Measurements from ENCODE around the gene CROCC2.

The CROCC2 gene

DNA sequence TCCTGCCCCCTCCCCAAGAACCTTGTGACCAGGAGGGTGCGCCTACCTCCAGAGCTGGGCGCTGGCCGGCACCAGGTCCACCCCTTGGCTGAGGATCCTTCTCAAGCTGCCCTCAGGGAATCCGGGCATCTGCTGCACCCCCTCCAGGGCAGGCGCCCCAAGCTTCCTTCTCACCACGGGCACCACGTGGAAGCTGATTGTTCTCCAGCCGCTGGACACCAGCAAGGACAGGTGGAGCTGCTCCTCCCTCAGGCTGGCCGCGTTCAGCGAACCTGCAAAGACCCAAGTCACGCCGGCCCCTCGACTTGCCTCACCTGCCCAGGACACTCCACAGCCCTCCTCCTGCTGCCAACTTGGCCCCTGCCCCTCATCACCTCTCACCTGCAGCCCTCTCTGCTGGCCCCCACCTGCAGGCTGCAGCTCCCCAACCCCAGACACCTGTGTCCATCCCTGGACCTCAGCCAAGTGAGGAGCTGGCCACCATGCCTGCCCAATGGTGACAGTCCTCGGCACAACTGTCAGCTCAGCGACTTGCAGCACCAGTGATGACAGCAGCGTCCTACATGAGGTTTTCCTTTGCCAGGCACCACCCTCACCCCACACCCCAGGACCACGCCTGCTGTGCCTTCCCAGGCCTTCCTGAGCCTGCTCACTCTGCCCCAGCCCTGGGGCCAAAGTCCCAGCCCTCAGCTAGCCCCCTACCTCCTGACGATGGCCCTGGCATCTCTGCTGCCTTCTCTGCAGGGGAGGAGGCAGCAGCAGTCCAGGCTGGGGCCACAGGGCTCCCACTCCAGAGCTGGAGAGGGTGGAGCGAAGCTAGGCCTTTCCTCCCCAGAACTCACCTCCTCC lies 14.4 kb upstream of the CROCC2 start:
- DNase-seq (ENCODE audit: low read depth in 2 of 2): no peak

DNA sequence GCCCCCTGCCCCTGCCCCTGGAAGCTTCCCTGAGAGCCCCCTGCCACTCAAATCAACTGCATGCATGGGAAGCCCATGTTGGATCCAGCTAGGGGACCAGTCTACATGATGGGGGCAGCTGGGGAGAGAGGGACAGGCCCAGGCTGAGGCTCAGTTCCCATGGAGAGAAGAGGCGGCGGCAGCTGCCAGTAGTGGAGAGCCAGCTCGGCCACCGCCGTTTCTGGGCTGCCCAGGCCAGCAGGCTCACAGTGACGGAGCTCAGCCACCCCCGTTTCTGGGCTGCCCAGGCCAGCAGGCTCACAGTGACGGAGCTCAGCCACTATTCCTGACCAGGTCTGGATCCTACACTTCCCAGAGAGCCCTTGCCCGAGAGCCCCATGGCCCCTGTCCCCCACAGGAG lies 13.8 kb upstream of the CROCC2 start:
- DNase-seq (ENCODE audit: low read depth in 2 of 2): no peak

DNA sequence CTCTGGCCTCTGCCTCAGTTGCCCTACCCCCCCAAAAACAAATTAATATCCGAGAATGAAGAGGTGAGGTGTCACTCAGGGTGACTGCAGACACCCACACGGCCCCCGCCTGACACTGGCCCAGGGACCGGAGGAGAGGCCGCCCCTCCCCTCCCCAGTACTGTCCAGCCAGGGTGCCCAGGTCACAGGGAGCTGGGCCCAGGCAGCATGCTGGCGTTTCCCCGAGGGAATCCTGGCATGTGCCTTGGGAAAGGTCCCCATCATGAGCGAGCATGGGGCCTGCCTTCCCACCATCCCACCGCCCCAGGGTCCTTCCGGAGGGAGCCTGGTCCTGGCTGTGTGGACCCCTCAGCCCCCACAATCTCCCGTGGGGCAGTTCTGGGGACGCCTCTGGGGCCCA lies 13.2 kb upstream of the CROCC2 start:
- DNase-seq (ENCODE audit: low read depth in 2 of 2): no peak

DNA sequence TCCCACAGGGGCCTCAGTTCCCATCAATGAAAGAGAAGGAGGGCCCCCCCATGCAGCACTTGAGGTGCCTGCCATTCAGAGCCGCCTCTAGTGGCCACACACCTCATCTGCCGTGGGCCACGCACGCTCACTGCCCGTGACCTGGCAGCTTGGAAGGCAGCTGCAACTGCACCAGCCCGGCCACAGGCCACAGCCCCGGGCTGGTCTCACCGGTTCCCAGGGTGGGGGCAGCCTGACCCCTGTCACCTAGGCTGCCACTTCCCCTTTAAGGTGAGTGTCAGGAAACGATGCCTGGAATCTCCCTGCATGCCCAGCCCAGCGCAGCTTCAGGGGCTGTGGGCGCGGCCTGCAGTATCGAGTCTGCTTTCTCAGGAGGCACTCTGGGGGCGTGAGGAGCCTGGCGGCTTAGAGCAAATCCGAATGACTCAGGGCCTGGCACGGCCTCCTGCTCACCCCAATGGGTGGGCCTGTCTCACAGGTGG lies 12.7 kb upstream of the CROCC2 start:
- peak in 1 of 2 donors; percentile 34 for DNase-seq (ENCODE audit: low read depth in 2 of 2)

DNA sequence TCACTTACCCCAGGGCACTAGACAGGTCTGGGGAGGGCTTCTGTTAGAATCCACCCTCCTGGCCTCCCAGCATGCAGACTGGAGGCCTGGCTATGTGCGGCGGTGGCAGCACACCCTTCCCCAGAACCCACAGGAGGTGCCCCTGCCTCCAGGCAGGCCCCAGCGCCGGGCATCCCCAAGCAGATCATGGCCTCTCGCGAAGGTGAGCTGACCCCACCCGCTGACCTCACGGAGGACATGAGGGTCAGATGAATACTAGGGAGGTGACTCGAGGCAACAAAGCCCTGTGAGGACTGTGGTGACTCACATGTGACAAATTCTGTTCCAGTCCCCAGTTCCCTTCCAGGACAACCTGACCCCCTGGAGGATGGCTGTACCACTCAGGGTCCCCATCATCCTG lies 12.1 kb upstream of the CROCC2 start:
- no peak for DNase-seq (ENCODE audit: low read depth in 2 of 2)

DNA sequence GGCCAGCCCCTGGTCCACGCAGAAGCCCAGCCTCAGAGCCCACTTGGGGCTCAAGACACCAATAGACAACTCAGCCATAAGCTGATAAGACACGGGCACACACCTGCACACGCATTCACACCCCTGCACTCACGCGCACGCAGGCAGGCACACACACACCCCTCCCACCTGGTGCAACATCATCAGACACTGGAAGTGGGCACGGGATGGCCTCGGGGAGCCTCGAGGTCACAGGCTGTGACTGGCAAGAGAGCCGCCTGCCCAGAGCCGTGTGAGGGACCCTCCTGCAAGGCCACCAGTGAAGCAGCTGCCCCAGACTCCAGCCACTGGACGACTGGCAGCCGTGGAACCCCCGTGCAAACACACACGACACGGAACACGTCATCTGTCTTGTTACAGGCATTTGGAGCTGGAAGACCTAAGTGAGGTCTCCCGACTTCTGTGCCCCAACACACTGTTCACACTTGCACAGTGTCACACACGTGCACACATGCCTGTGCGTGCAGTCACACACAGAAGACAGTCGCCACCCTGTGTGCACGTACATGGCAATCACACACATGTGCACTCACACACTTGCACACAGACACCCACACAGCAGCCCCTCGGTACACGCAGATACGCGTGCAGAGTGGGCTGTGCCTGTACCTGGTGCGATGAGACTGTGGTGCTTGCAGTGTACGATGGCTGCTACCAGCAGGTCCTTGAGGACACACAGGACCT lies 11.1 kb upstream of the CROCC2 start:
- DNase-seq (ENCODE audit: low read depth in 2 of 2): no peak

DNA sequence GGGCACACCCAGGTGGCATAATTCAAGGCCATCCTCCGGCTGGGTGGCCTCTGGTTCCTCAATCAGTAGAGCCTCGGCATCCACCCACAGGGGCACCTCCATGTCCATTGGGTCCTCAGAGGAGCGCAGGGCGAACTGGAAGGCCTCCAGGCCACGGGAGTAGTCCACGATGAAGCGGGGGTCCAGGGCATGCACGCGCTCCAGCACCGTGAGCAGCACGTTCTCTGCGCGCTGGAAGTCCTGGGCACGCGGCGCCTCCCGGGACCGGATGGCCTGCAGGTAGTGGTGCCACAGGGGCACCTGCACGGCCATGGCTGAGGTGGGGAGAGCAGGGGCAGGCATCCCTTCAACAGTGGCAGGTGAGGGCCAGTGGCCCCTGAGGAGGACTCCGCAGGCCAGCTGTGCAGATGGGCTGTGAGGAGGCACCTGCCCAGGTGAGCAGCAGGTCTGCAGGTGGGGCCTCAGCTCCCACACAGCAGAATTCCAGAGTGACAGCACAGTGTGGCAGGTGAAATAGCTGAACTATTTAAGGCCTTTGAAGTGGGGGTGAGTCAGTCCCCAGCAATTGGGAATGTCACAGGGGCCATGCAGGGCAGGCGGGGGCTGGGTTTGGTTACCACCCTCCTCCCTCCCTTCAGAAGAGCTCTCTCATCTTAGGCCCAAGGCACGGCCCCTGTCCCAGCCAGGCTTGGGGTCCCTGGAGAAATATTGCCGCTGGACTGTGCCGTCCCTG lies 10.3 kb upstream of the CROCC2 start, which contains the start of gene MAB21L4:
Gene MAB21L4 (minus strand): TSS at position 501 of the 733 bp plus-strand sequence. CDS start 159 bp downstream, at position 342.
- no peak for DNase-seq (ENCODE audit: low read depth in 2 of 2)

DNA sequence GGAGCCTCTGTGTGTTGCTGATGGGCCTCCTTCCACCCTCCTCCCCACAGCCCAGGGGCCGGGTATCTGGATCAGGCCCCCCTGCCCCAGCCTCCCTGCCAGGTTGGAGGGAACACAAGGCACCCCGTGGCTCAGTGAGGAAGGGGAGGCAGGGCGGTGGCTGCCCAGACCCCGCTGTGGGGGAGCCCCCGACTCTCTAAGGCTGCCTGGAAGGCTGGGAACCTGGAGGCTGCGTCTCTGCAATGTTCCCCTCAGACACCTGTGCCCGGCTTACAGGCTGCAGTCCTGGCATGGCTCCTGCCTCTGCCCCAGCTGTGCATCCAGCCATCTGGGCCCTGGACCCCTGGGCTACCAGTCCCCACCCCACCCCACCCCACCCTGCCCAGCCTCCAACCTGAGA lies 9.7 kb upstream of the CROCC2 start:
- no peak for DNase-seq (ENCODE audit: low read depth in 2 of 2)

DNA sequence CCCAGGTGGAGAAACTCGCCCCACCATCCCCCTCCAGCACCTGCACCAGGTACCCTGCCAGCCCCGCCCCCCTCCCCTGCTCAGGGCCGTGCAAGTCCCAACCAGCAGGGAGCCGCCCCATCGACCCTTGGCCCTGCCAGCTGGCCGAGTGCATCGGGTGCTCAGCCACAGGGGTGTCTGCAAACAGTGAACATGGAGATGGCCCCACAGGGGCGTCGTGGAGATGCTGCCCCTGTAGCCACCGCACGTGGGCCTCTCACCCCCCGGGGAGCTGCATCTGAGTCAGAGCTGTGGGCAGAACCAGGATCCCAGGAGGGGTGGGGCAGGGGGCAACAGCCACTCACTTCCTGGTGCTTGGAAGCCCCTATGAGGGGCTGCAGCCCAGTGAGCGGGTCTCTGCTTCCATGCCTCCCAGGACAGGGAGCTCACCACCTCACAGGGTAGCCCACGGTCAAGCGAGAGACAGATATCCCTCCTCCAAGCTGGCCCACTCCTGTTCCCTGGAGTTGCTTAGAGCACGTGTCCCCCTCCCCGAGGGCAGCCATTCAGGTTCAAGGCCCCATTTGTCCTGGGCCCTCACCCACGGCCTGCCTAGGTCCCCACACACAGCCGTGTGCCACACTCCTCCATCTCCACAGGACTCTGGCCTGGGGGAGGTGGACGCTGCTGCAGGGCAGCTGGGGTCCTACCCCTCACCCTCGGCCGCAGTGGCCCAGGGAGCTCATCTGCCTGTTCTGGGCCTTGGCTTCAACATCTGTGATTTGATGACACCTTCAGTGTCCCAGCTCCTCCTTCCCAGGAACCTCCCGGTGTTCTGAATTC lies 9.1 kb upstream of the CROCC2 start:
- no peak for DNase-seq (ENCODE audit: low read depth in 2 of 2)

DNA sequence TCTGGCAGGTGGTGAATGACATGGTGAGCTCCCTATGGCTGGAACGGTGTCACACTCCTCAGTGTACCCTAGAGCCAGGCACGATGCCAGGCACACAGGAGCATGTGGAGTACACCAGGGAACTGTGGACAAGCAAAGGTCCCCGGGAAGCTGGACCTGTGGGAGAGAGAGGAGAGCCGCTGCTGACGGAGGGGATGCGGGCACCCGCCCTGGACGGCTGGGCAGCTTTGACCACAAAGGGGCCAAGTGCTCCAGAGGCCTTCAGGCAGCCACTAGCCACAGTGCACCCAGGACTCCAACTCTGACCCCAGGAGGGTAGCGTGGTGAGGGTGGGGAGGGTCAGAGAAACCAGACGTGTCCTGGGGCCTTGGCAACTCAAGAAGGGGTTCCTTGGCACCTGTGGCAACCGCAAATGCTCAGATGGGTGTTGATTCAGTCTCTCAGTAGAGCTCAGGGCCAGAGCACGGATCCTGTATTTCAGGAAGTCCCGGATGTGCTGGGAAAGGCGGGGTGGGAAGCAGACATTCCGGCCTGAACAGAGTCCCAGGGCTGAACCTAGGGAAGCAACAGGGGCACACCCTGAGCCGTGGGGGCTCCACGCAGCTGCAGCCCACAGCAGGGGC lies 7.9 kb upstream of the CROCC2 start:
- DNase-seq (ENCODE audit: low read depth in 2 of 2): no peak

DNA sequence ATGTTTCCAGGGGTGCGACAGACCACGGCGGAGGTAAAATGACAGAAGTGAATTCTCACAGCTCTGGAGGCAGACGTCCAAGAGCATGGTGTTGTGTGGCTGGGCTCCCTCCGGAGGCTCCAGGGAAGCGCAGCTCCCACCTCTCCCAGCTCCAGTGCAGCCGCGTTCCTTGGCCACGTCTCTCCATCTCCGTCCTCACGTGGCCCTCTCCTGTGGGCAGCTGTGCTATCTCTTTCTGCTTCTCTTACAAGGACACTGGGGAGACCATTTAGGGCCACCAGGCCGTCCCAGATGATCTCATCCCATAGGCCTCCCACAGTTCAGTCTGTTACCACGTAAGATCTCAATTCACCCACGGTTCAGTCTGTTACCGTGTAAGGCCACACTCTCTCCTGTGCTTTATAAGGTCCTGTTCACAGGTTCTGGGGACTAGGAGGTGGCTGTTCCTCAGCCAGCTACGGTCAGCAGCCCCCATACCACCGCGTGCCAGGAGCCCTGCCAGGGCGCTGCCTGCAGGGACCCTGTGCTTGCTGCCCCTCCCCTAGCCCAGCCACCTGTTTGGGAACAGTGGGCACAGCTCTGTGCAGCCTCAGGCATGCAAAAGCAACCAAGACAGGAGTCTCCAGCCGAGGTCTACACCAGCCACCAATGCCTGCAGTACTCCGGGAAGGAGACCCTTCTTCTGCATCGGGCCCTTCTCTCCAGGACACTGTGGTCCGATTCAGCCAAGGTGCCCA lies 7.2 kb upstream of the CROCC2 start:
- no peak for DNase-seq (ENCODE audit: low read depth in 2 of 2)

DNA sequence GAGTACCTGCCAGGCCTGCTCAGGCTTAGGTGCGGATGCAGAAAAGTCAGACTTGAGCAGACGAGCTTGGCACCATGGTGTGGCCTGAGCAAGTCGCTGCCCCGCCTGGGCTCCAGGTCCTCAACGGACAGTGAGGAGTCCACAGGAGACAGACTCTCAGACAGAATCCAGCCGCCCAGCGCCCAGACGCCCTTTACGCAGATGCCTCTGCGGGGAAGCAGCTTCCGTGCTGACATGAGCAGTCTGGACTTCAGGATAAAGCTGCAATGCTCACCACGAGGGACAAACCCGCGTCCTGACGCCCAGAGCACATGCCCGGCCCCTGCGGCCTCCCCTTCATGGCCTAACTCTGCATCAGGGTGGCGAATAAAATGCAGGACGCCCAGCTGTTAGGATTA lies 6.7 kb upstream of the CROCC2 start:
- DNase-seq (ENCODE audit: low read depth in 2 of 2): no peak

DNA sequence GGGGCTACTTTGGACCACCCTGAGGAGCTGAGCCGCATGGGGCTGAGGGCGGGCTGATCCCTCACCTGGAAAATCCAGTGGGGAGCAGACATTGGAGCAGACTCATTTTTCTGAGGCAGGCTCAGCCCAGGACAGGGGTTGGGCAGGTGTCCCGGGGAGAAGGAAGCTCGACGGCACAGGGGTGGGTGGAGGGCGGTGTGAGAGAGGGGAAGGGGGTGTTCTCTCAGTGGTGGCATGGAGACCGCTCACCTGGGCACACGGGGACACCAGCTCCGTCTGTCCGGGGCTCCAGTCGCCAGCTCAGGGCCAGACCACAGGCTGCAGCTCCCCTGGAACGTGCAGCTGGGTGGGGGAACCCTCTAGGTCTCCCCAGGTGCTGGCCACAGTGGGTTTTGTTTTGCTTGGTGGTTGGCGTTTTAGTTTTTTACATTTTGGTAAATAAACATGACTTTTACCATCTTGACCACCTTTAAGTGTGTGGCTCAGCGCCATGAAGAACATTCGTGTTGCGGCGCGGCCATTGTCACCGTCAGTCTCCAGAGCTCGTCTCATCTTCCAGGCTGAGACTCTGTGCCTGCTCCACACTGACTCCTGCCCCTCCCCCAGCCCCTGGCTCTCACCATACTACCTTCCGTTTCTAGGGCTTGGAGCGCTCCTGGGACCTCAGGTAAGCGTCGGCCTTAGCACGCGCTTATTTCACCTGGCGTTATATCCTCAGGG lies 5.8 kb upstream of the CROCC2 start:
- no peak for DNase-seq (ENCODE audit: low read depth in 2 of 2)

DNA sequence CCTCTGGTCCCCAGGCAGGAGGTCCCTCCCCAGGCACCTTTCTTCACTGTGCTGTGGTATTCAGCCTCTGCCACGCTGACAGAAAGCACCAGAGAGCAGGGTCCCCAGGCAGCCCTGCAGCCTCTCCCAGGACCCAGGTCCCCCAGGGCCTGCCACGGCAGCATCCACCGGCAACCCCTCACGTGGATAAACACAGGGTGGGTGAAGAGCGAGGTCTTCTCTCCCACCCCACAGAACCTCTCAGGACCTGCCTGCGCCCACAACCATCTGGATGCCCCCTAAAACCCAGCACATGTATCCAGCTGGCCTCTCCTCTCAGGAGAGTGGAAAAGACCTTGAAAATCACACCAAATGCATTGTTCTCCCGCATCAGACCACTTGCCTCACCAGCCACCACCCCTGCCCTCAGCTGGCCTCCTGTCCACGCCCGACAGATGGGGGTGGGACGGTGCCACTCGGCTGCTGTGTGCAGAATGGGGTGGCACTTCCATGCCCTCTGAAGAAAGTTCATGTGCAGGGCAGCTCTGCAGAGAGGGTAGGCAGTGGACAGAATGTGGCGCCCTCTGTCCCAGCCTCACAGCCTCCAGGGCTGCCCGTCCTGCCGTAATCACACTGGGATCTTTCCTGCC lies 4.0 kb upstream of the CROCC2 start:
- no peak for DNase-seq (ENCODE audit: low read depth in 2 of 2)

DNA sequence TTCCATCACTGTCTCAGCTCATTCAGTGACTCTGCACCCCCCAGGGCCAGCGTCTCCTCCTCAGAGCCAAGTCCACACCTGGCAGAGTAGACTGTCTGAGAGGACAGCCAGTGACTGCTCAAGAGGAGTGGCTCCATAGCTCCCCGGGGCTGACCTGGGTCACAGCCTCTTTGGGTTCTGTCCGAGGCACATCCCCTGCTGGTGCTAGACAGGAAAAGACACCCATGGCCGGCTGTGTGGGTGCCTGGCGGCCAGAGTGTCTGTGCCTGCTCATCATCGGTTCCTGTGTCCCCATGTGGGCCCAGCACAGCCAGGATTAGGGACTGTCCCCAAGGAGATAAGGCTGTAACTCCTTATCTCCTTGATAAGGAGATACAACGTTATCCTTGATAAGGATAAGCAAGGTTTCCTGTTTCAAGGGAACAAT lies 3.5 kb upstream of the CROCC2 start:
- no peak for DNase-seq (ENCODE audit: low read depth in 2 of 2)

DNA sequence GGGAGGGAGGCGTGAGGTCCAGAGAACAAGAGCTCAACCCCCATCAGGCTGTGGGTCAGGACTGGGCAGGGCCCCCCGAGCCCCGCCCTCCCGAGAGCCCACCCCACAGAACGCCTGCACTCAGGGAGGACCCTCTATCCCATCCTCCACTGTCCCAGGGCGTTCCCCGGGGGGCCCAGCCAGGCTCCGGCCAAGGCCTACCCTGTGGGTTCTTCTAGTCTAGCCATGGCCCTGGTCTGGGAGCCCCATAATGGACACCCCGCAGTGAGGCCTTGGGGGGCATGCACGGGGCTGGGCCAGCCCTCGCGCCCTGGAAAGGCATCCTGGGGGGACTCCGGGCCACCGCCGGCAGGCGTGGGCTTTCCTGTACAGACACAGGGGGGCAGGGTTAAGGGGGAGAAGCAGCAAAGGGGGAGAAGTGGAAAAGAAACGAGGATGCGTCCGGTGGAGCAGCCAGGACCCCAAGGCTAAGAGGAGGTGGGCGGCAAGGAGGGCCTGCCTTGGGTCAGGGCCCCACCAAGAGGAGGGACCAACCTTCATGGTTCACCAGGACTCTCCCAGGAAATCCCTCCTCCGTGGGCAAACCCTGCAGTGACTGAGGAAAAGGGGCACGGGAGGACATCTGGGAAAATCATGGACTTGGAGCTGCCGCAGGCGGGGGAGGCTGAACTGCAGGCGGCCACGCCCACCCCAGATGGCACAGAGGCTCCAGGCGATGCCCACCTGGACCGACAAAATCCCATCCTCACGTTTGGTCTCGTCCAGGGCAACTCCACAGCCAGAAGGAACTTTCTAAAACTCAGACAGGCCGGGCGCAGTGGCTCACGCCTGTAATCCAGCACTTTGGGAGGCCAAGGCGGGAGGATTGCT lies 2.7 kb upstream of the CROCC2 start:
- DNase-seq (ENCODE audit: low read depth in 2 of 2): no peak

DNA sequence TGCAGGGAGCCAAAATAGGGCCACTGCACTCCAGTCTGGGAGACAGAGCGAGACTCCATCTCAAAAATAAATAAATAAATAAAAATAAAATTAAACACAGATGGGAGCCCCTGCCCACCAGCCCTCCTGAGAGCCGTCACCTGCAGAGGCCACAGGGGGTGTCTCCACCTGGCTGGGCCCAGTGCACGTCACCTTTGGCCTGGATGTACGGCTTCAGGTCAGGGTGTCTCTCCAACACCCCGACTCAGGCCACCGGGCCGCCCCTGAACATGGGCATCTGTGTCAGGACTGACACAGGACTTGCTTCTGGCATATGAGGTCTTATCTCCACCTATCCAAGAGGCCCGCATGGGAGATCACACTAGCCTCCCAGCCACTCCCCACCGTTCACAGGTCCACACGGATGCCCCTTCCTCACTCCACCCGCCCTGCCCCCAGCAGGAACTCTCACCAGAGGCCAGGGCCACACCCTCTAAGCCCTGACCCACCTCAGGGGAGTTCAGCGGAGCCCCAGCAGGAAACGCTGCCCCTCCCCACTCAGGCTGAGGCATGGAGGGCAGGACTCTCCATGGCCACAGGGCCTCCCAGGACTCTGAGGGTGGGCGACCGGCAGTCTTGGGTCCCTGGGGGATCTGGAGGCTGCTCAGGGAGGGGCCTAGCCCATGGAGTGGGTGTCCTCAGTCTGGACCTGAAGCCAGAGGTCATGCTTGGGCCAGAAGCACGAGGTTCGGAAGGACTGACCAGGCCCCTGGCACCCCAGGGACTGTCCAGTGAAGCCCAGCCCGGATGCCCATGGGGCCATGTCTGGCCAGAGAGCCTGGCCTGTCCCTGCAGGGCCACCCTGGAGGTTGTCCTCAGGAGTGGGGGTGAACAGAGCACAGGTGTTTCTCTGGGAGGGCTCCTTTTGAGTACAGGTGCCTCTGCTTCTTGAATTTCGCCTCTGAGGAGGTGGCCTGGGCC lies 1.6 kb upstream of the CROCC2 start:
- no peak for DNase-seq (ENCODE audit: low read depth in 2 of 2)

Measured in stimulated activated CD4-positive, alpha-beta T cell treated with anti-CD3 and anti-CD28 coated beads, Interleukin-1b, Interleukin-23, amount 100 ng/mL, for 1 hour (primary cell).